HCT116 (cell line): Measurements from ENCODE around the gene MFN1. TPM values are rescaled to one million over a fixed set of nuclear protein-coding genes. Genes with fewer than 3 reads are reported as not detected.

Experiments
- ATAC-seq: fragments of 200-7000 bp; cut with Tn5 transposase; 2 replicates; pipeline ENCODE4 v1.9.1; 2020; ENCODE audit warnings: mild to moderate bottlenecking, moderate library complexity
- BruUV-seq: library from RNA; stranded (reverse); fragments of 400-500 nt; replicated peaks from 2 replicates; lab custom pipeline; 2021; lab: Mats Ljungman, UMichigan
- CTCF ChIA-PET: fragments of 300-600 bp; sonication (Branson Sonifier 250); formaldehyde crosslinking; loops from one replicate; lab custom pipeline; 2021; ENCODE audit warnings: antibody characterized with exemption; lab: Charles Lee
- POLR2A ChIA-PET: fragments of 300-600, 350-600 bp; sonication (Branson Sonifier 250); formaldehyde crosslinking; loops from one replicate; lab custom pipeline; 2021; ENCODE audit warnings: antibody characterized with exemption; lab: Charles Lee
- RAD21 ChIA-PET, 2 experiments: fragments of 300-600 bp; sonication (Branson Sonifier 250); formaldehyde crosslinking; loops; one replicate each; lab custom pipeline; 2023; ENCODE audit warnings: low total read pairs in 2 of 2; ENCODE audit not compliant: uncharacterized antibody in 2 of 2, unreplicated experiment in 2 of 2, low non-redundant PET in 1 of 2; lab: Charles Lee
- DNase-seq: peaks from one replicate; pipeline ENCODE4 v3.0.0-alpha.2; 2010; ENCODE audit warnings: low read depth, low spot score
- H2AFZ ChIP-seq: fragments of 200-600 bp; shearing (Covaris generic), sonication (generic); 2 replicates; pipeline ENCODE4 v1.6.1; 2017; ENCODE audit warnings: low read depth, mixed run types, mixed read lengths, antibody characterized with exemption, low read length; ENCODE audit not compliant: poor library complexity, severe bottlenecking
- H3K27ac ChIP-seq: 2 replicates; pipeline ENCODE4 v1.5.1; 2012; ENCODE audit warnings: low read depth, low read length
- H3K27me3 ChIP-seq: fragments of 200-600 bp; sonication (generic); 2 replicates; pipeline ENCODE4 v1.6.1; 2016; ENCODE audit warnings: mixed run types, low read length, mixed read lengths; ENCODE audit not compliant: insufficient read depth
- H3K36me3 ChIP-seq, 2 experiments: fragments of 200-500 bp in 1 of 2; fragments of 200-600 bp in 1 of 2; sonication (Bioruptor generic) in 1 of 2; sonication (generic) in 1 of 2; 2 replicates each; pipeline versions ENCODE4 v1.5.1 to v1.6.1; 2014 to 2016; ENCODE audit warnings: low read length in 2 of 2, inconsistent platforms in 1 of 2, mixed read lengths in 1 of 2, mixed run types in 1 of 2; ENCODE audit not compliant: insufficient read depth in 2 of 2, control insufficient read depth in 1 of 2
- H3K4me1 ChIP-seq, 2 experiments: fragments of 200-600 bp in 1 of 2; sonication (generic) in 1 of 2; 2 replicates each; pipeline versions ENCODE4 v1.5.1 to v1.6.1; 2012 to 2017; ENCODE audit warnings: low read length in 2 of 2, inconsistent platforms in 1 of 2, mild to moderate bottlenecking in 1 of 2, mixed read lengths in 1 of 2, mixed run types in 1 of 2, moderate library complexity in 1 of 2; ENCODE audit not compliant: insufficient read depth in 2 of 2, control insufficient read depth in 1 of 2
- H3K4me2 ChIP-seq: fragments of 200-600 bp; sonication (generic); 2 replicates; pipeline ENCODE4 v1.6.1; 2017; ENCODE audit warnings: mixed run types, low read length, mixed read lengths
- H3K4me3 ChIP-seq, 2 experiments: fragments of 200-600 bp in 1 of 2; sonication (generic) in 1 of 2; replicated peaks in 1 of 2; 2 replicates each; pipeline ENCODE4 v1.5.1; 2011 to 2016; ENCODE audit warnings: low read length in 2 of 2, control low read depth in 1 of 2, low read depth in 1 of 2, mild to moderate bottlenecking in 1 of 2, mixed read lengths in 1 of 2, mixed run types in 1 of 2
- H3K79me2 ChIP-seq: fragments of 200-600 bp; sonication (generic); 2 replicates; pipeline ENCODE4 v1.6.1; 2017; ENCODE audit warnings: mild to moderate bottlenecking, mixed run types, low read length, moderate library complexity, mixed read lengths; ENCODE audit not compliant: insufficient read depth
- H3K9ac ChIP-seq: fragments of 200-600 bp; sonication (generic); 2 replicates; pipeline ENCODE4 v1.6.1; 2016; ENCODE audit warnings: low read length, mixed read lengths
- H3K9me2 ChIP-seq: fragments of 200-600 bp; sonication (generic), shearing (Covaris generic); 2 replicates; pipeline ENCODE4 v1.6.1; 2017; ENCODE audit warnings: mixed run types, mild to moderate bottlenecking, moderate library complexity; ENCODE audit not compliant: insufficient read depth
- H3K9me3 ChIP-seq, 2 experiments: fragments of 200-500 bp in 1 of 2; fragments of 200-600 bp in 1 of 2; sonication (Bioruptor generic) in 1 of 2; sonication (generic) in 1 of 2; 2 replicates each; pipeline ENCODE4 v1.6.1; 2014 to 2017; ENCODE audit warnings: low read length in 2 of 2, mixed read lengths in 2 of 2, inconsistent platforms in 1 of 2, low read depth in 1 of 2, mild to moderate bottlenecking in 1 of 2, mixed run types in 1 of 2, moderate library complexity in 1 of 2; ENCODE audit not compliant: control insufficient read depth in 1 of 2, insufficient read depth in 1 of 2
- H4K20me1 ChIP-seq: fragments of 200-600 bp; sonication (generic), shearing (Covaris generic); 2 replicates; pipeline ENCODE4 v1.6.1; 2017; ENCODE audit warnings: mixed run types, mild to moderate bottlenecking, moderate library complexity; ENCODE audit not compliant: insufficient read depth
- EZH2 ChIP-seq: fragments of 200-600 bp; sonication (generic); IDR thresholded peaks from 2 replicates; pipeline ENCODE4 v1.6.1; 2017; ENCODE audit warnings: antibody characterized with exemption, mixed run types
- EZH2phosphoT487 ChIP-seq: fragments of 200-600 bp; IDR thresholded peaks from 2 replicates; pipeline ENCODE4 v1.6.1; 2018; ENCODE audit warnings: antibody characterized with exemption, borderline replicate concordance
- FOSL1 ChIP-seq: IDR thresholded peaks from 2 replicates; pipeline ENCODE4 v1.6.1; 2012; ENCODE audit warnings: low read depth
- JUND ChIP-seq: IDR thresholded peaks from 2 replicates; pipeline ENCODE4 v1.6.1; 2012
- RAD21 ChIP-seq: IDR thresholded peaks from 2 replicates; pipeline ENCODE4 v1.6.1; 2012; ENCODE audit warnings: low read depth, mild to moderate bottlenecking
- TCF7L2 ChIP-seq: IDR thresholded peaks from 2 replicates; pipeline ENCODE4 v1.7.0; 2011; ENCODE audit warnings: borderline replicate concordance, inconsistent platforms; ENCODE audit not compliant: insufficient read depth, insufficient read length; ENCODE audit errors: extremely low read depth
- YY1 ChIP-seq: IDR thresholded peaks from 2 replicates; pipeline ENCODE4 v1.6.1; 2011; ENCODE audit warnings: low read length, low read depth, moderate library complexity, mild to moderate bottlenecking; ENCODE audit not compliant: insufficient replicate concordance; ENCODE audit errors: extremely low read depth
- intact Hi-C: fragments of 100-400 bp; cut with micrococcal nuclease; formaldehyde crosslinking; loops from 2 replicates; pipeline ENCODE4 v1.10.0; 2022
- total RNA-seq: library from RNA; stranded (reverse); gene quantifications from one replicate; pipeline ENCODE4 v1.2.1, GENCODE V29; 2021; ENCODE audit not compliant: unreplicated experiment
- TF ChIP-seq, protein P1 (sequence below): IDR thresholded peaks from 2 replicates; pipeline ENCODE4 v1.6.1; 2012; ENCODE audit warnings: low read depth
- TF ChIP-seq, protein P2 (sequence below): IDR thresholded peaks from 2 replicates; pipeline ENCODE4 v1.6.1; 2011; ENCODE audit warnings: mild to moderate bottlenecking, low read length, moderate library complexity; ENCODE audit not compliant: insufficient replicate concordance; ENCODE audit errors: extremely low read depth
- TF ChIP-seq, protein P3 (sequence below): IDR thresholded peaks from 2 replicates; pipeline ENCODE4 v1.6.1; 2012
- TF ChIP-seq, protein P4 (sequence below), 3 experiments: fragments of 200-600 bp in 1 of 3; sonication (generic) in 1 of 3; IDR thresholded peaks in 2 of 3; conservative IDR thresholded peaks in 1 of 3; 2 replicates each; pipeline ENCODE4 v1.5.1; 2012 to 2017; ENCODE audit warnings: low read depth in 2 of 3, low read length in 2 of 3, antibody characterized with exemption in 1 of 3, borderline replicate concordance in 1 of 3, control low read depth in 1 of 3, mild to moderate bottlenecking in 1 of 3, mixed read lengths in 1 of 3, mixed run types in 1 of 3, moderate library complexity in 1 of 3; ENCODE audit not compliant: insufficient read depth in 1 of 3

The MFN1 gene
- total RNA-seq, 1 experiment from 2014 or later: 54.6 TPM

DNA sequence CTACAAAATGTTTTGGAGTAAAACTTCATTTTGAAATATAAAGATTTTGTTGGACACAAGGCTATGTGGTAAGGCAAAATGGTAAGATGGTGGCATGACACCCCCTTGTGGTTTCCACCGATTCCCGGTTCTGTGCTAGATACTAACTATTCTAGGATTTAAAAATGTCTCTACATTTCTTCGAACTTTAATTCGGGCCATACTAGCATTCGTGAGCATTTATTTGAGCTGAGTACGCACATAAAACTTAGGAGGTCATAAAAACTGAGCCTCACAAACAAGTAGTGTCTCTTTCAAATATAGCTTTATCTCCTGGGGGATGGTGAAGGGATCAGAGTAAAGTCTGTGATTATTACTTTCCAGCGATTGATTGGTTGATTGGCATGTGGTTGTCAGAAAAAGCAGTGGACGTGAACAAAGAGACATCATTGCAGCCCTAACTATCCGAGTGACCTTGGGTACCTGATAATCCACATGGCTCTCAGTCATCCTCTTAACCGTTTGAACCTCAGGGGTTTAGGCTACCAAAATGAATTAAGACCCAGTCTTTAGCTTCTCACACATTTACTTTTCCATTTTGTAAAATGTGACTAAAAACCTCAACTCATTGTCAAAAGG is 25.7 kb upstream of the MFN1 start:
- Histone ChIP-seq H3K36me3 (no peaks in the 10 kb centered on the region; a peak in 1 of 4 replicates), H3K4me1 (peaks cover 7 to 29% of the 10 kb centered on the region in 2 experiments; a peak in 3 of 4 replicates), H3K79me2 (peaks cover 39% of the 10 kb centered on the region), H4K20me1 (no peaks in the 10 kb centered on the region), H3K9me2 (no peaks in the 10 kb centered on the region), H3K9ac (peak overlapping the region; percentile 96), H3K4me2 (peak overlapping the region; percentile 82), H3K27me3 (no peaks in the 10 kb centered on the region), H2AFZ (peak overlapping the region; percentile 94), H3K4me3 (peak overlapping the region; percentile 74 to 87), H3K9me3 (no peaks in the 10 kb centered on the region), H3K27ac (peak overlapping the region; percentile 90; the same call in 1 of the 2 replicates)
- ATAC-seq: no peak
- intact Hi-C loops: loop anchor here (2.0 kb wide), 1 partner anchor 237 kb away; no protein-coding TSS in a partner anchor
- POLR2A ChIA-PET: interaction anchor here (1.8 kb wide), 1 partner anchor 241 kb away, joined by 4 read pairs; the partner anchor contains the start of gene ACTL6A
- RAD21 ChIA-PET: no interaction called here
- no peak for DNase-seq
- TF ChIP-seq, protein P1, sequence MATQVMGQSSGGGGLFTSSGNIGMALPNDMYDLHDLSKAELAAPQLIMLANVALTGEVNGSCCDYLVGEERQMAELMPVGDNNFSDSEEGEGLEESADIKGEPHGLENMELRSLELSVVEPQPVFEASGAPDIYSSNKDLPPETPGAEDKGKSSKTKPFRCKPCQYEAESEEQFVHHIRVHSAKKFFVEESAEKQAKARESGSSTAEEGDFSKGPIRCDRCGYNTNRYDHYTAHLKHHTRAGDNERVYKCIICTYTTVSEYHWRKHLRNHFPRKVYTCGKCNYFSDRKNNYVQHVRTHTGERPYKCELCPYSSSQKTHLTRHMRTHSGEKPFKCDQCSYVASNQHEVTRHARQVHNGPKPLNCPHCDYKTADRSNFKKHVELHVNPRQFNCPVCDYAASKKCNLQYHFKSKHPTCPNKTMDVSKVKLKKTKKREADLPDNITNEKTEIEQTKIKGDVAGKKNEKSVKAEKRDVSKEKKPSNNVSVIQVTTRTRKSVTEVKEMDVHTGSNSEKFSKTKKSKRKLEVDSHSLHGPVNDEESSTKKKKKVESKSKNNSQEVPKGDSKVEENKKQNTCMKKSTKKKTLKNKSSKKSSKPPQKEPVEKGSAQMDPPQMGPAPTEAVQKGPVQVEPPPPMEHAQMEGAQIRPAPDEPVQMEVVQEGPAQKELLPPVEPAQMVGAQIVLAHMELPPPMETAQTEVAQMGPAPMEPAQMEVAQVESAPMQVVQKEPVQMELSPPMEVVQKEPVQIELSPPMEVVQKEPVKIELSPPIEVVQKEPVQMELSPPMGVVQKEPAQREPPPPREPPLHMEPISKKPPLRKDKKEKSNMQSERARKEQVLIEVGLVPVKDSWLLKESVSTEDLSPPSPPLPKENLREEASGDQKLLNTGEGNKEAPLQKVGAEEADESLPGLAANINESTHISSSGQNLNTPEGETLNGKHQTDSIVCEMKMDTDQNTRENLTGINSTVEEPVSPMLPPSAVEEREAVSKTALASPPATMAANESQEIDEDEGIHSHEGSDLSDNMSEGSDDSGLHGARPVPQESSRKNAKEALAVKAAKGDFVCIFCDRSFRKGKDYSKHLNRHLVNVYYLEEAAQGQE: no peak
- TF ChIP-seq, protein P2, sequence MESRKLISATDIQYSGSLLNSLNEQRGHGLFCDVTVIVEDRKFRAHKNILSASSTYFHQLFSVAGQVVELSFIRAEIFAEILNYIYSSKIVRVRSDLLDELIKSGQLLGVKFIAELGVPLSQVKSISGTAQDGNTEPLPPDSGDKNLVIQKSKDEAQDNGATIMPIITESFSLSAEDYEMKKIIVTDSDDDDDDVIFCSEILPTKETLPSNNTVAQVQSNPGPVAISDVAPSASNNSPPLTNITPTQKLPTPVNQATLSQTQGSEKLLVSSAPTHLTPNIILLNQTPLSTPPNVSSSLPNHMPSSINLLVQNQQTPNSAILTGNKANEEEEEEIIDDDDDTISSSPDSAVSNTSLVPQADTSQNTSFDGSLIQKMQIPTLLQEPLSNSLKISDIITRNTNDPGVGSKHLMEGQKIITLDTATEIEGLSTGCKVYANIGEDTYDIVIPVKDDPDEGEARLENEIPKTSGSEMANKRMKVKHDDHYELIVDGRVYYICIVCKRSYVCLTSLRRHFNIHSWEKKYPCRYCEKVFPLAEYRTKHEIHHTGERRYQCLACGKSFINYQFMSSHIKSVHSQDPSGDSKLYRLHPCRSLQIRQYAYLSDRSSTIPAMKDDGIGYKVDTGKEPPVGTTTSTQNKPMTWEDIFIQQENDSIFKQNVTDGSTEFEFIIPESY: no peak
- TF ChIP-seq, protein P3, sequence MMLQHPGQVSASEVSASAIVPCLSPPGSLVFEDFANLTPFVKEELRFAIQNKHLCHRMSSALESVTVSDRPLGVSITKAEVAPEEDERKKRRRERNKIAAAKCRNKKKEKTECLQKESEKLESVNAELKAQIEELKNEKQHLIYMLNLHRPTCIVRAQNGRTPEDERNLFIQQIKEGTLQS: no peak
- TF ChIP-seq RAD21: peak; percentile 74
- TF ChIP-seq EZH2phosphoT487: no peak
- no peak for TF ChIP-seq TCF7L2
- TF ChIP-seq, protein P4, sequence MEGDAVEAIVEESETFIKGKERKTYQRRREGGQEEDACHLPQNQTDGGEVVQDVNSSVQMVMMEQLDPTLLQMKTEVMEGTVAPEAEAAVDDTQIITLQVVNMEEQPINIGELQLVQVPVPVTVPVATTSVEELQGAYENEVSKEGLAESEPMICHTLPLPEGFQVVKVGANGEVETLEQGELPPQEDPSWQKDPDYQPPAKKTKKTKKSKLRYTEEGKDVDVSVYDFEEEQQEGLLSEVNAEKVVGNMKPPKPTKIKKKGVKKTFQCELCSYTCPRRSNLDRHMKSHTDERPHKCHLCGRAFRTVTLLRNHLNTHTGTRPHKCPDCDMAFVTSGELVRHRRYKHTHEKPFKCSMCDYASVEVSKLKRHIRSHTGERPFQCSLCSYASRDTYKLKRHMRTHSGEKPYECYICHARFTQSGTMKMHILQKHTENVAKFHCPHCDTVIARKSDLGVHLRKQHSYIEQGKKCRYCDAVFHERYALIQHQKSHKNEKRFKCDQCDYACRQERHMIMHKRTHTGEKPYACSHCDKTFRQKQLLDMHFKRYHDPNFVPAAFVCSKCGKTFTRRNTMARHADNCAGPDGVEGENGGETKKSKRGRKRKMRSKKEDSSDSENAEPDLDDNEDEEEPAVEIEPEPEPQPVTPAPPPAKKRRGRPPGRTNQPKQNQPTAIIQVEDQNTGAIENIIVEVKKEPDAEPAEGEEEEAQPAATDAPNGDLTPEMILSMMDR (IDR thresholded peaks at IDR 0.05 in 2 of 3, conservative IDR thresholded peaks at IDR 0.05 in 1 of 3; ENCODE audit: borderline replicate concordance in 1 of 3, insufficient read depth in 1 of 3, low read depth in 2 of 3, low read length in 2 of 3): peak; percentile 56 to 58 (median 56); a peak in 5 of 6 replicates
- TF ChIP-seq EZH2: no peak
- no peak for TF ChIP-seq FOSL1
- no peak for TF ChIP-seq JUND
- TF ChIP-seq YY1: peak; percentile 30
- CTCF ChIA-PET: interaction anchor here (0.6 to 2.2 kb wide), 13 partner anchors 9 to 887 kb away, joined by 3 to 6 read pairs (median 4); partner anchors contain the start of gene ACTL6A
- no TSS peak for BruUV-seq
